NOMO-1 treated with DMSO at 0.1 percent for 48 hours (cell line): ENCODE measurements around the gene HSPA4.
"Not testable (repeated sequence)": the region's sequence is repeated elsewhere in the genome, so short reads cannot be mapped to it uniquely, and the experiment has no call there.

Experiments
- DNase-seq: peaks from one replicate; lab custom pipeline; 2025; ENCODE audit not compliant: unreplicated experiment; lab: John Stamatoyannopoulos, UW

HSPA4 gene

GRCh38 chr5:133121611-133122150, 69.9 kb downstream of the HSPA4 start:
- no peak for DNase-seq

DNA sequence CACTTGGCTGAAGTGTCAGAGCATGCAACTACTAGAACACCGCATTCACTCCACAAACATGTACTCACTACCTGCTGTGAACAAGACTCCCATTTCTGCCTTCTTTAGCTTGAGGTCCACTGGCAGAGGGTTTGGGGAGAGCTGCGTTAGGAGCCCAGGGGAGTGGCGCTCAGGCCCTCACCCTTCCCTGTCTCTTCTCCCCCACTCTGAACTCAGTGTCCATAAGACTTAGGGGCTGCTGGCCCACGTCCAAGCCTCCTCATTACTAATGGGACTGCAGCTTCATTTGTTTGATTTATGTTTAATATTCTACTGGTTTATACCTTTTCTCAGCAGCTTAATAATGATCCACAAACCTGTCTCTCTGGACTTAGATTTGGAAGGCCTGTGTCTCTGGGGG, 70.9 kb downstream of the HSPA4 start:
- no peak for DNase-seq

- no peak for DNase-seq
Observed at GRCh38 chr5:133123297-133123696, 71.5 kb downstream of the HSPA4 start.

- DNase-seq, result no peak
Observed at GRCh38 chr5:133124891-133125290, 73.1 kb downstream of the HSPA4 start.

GRCh38 chr5:133128066-133128465, 76.3 kb downstream of the HSPA4 start:
- DNase-seq, result no peak

DNA sequence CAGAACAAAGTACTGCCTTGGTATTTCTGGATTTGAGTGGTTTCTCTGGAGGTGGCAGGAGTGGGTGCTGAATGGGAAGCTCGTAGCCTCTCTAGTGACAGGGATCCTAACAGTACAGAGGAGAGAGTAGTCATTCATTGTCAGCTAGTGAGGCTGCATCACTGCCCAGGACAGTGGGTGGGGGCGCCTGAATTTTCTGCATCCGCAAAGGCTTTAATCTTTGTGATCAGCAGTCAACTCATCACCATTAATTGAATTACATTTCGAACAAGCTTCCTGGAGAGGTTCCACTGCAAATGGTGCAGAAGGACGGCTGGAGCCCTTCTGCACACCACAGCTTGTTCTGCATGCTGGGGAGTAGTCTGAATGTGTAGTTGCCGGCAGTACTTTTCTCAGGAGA, 77.5 kb downstream of the HSPA4 start:
- DNase-seq, result no peak

GRCh38 chr5:133129950-133130349, 78.1 kb downstream of the HSPA4 start:
- no peak for DNase-seq

GRCh38 chr5:133130387-133131118, 78.7 kb downstream of the HSPA4 start:
- no peak for DNase-seq

DNA sequence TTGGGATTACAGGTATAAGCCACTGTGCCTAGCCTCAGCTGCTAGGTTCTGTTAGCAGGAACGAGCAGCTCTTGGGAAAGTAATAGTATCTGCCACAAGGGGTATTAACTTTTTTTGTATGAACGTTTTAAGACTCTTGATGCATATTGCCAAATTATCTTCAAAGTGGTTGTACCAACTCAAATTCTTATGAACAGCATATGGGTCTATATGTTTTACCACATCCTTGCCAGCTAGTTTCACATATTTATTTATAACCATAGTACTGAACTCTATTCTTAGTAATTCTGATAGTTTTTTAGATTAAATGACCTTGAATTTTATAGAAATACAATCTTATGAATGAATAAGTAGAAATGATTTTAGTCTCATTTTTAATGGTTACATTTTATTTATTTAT, 80.9 kb downstream of the HSPA4 start:
- DNase-seq, result no peak

- DNase-seq, result not testable (repeated sequence)
Observed at GRCh38 chr5:133133241-133133640, 81.4 kb downstream of the HSPA4 start.

- not testable (repeated sequence) for DNase-seq
Observed at GRCh38 chr5:133136890-133137289, 85.1 kb downstream of the HSPA4 start.

- DNase-seq, result no peak
Observed at GRCh38 chr5:133140311-133140710, 88.5 kb downstream of the HSPA4 start.

GRCh38 chr5:133141746-133142145, 89.9 kb downstream of the HSPA4 start:
- no peak for DNase-seq

- no peak for DNase-seq
Observed at GRCh38 chr5:133142782-133143181, 91.0 kb downstream of the HSPA4 start.

- DNase-seq, result no peak
Observed at GRCh38 chr5:133144245-133144981, 92.6 kb downstream of the HSPA4 start.

DNA sequence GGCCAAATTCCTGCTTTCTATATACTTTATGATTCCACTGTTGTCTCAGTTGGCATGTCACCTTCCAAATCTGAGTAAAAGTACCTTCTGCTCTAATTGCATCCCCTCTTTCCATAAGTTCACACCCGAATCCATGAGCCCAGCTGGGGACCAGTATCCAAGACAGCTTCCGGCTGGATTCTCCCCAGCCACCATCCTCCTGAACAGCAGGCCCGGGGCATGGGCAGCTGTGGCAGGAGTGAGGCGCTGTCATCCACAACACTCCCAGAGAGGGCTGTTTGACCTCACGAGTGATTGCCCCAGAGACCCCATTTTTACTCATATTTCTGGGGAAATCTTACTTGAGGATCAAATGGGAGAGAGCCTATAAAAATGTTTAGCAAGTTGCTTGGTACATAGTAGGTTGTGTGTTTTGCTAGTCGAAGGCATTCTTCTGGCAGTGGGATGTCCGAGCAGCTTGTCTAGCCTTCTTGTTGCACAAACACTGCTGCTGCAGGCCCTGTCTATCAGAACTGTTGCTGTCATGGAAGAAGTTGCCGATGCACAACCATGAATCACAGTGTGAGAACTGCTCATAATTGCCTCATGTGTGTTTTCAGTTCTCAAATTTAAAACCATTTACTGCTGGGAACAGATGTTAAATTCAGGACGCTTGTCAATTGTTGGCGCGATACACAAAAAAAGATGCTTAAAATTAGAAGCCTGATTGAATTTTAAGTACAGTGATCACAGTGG, 93.8 kb downstream of the HSPA4 start:
- DNase-seq, result peak; percentile 28

DNA sequence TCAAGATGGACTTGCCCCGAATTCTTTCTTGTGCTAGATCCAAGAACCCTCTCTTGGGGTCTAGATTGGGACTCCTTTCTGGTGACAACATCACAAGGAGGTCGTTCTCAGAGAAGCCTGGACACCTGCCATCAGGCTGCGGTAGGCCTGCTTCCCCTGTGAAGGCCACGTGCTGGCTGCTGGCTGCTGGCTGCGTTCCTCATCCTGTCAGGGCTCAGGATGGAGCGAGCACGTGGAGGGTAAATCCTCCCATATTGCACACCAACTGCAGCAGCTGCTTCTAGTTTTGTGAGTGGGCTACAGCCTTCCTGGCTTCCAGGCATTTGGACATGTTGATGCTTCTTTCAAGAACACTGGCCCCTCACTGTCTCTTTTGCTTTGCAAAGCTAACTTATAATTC, 95.6 kb downstream of the HSPA4 start:
- DNase-seq, result no peak

- no peak for DNase-seq
Observed at GRCh38 chr5:133147815-133148567, 96.2 kb downstream of the HSPA4 start.

DNA sequence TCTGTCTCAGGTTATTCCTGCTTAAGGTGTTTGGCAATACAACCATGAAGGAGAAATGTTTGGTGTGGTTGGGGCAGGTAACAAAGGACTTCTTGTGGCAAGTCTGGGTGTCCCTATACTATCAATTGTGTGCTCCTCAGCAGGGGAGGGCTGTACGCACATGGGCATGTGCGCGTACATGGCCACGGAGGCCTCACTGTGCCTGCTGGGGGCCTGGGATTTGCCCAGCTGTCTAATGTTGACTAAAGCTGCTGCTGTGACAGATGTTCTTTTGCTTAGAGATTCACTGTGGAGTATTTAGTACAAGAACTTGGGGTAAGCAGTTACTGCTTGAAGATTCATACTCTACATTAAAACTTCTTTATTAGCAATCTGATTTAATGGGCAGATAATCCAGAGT, 97.5 kb downstream of the HSPA4 start:
- DNase-seq, result no peak

DNA sequence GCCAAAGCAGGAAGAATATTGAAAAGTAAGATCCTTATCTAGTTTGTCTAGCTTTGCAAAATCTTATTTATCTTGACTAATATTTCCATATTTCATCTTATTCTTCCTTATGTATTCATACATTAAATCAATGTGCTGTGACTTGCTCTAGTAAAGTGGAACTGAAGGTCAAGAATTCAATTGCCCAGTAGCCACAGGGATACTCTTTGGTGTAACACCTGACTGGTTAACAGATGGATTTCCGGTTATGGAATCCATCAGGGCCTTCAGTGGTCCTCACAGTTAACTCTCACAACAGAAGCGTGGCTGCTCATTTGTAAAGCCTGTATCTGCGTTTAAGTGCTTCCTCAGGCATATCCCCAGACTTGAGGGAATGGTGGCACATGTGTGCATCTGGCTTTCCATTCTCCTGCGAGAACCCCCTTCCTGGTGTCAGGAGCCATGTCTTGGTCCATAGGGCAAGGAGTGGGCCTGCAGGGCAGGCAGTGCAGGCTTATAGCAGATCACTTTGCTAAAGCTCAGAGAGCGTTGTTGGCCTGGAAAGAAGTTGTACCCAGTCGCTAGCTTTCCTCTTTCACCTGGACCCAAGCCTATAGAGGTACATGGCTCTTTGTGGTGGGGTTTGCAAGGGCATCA, 99.2 kb downstream of the HSPA4 start:
- no peak for DNase-seq
